GM18508 (cell line): ENCODE data around the gene NLN.
"Not testable (repeated sequence)": the region's sequence is repeated elsewhere in the genome, so short reads cannot be mapped to it uniquely, and the experiment has no call there.

Experiments used
- ATAC-seq: cut with Tn5 transposase; IDR thresholded peaks from one replicate; pipeline ENCODE4 v1.9.1; 2021; ENCODE audit warnings: moderate number of reproducible peaks; ENCODE audit not compliant: insufficient read depth, unreplicated experiment

The NLN gene

GRCh38 chr5:65825408-65826328 is 103.7 kb downstream of the NLN start:
- peak; percentile 82 for ATAC-seq

DNA sequence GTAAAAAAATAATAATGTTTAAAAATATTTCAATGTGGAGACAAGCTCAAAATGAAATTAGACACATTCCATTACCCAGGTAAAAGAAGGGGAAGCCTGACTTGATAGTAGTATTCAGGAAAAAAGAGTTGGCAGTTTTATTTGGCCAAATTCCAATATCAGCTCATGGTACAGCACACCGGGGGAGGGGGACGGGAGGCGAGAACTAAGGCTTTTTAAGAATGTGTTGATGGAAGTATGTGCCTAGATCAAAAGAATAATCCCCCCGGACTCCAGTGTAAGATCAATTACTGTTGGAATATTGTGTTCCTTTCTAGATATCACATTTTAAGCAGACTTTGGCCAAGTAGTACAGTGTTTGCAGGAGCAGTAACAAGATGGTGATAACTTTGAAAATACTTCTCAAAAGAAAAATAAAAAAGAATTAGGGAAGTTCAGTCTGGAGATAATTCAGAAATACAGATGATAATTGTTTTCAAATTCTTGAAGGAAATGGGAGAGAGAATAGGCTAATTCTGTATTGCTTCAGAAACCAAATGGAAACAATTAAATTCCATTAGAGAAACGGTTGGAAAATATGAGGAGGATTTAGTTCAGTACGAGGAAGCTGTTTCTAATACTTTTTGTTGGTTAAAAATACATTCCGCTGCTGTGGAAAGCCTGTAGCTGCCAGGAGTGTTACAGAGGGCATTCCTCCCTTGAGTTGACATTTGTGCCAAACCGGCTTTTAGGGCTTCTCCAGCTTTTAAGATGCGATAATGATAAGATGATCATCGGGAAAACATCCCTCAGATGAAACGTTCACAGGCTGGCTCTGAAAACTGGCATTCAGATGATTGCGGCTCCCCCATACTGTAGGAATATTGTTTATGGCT is 106.3 kb downstream of the NLN start:
- ATAC-seq: no peak

GRCh38 chr5:65830856-65831255 is 108.9 kb downstream of the NLN start:
- no peak for ATAC-seq

- no peak for ATAC-seq
Observed at GRCh38 chr5:65831276-65831675, 109.3 kb downstream of the NLN start.

GRCh38 chr5:65832152-65832551 is 110.1 kb downstream of the NLN start:
- ATAC-seq: no peak

GRCh38 chr5:65832603-65833228 is 110.7 kb downstream of the NLN start:
- ATAC-seq: no peak

DNA sequence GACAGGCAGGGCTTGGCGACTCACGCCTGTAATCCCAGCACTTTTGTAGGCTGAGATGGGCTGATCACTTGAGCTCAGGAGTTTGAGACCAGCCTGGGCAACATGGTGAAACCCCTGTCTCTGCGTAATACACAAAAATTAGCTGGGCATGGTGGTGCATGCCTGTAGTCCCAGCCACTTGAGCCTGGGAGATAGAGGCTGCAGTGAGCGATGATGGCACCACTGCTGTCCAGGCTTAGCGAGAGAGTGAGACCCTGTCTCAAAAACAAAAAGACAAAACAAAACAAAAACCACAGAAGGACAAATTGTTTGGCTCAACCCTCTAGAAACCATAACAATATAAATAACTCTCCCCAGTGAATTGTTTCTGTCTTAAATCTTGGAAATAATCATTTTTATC is 111.8 kb downstream of the NLN start:
- no peak for ATAC-seq

DNA sequence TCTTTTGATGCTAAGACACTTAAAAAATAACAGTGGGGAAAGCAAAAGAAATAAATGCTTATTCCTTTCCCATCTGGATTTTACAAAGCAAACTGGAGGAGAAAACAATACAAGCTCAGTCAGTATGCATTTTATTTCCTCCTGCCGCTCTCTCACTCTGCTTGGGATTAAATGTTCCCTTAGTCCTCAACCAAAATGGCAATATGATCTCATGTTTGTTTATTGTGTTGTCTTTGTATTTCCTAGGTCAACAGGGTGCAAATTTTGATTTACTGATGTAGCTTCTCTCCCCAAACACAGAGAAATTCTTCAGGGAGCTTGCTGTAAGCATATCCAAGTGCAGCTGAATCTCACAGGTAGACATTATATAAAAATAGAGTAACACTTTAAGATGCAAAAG is 112.3 kb downstream of the NLN start:
- ATAC-seq: no peak

- ATAC-seq: no peak
Observed at GRCh38 chr5:65835191-65835590, 113.2 kb downstream of the NLN start.

DNA sequence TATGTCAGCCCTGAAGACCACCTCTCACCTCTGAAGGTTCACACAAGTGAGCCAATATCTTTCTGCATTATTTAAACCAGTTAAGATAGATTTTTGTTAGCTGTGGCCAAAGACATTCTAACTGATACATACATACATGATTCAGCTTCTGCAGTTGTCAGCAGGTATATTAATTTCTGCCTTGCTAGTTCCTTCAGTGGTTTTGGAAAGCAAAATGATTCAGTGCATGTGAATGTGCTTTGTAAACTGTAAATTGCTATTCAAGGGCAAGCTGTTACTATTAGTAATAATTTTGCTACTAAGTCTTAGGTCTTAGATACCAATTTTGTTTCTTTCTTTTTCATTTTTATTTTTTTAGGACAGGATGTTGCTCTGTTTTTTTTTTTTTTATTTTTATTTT is 115.1 kb downstream of the NLN start:
- ATAC-seq: no peak

DNA sequence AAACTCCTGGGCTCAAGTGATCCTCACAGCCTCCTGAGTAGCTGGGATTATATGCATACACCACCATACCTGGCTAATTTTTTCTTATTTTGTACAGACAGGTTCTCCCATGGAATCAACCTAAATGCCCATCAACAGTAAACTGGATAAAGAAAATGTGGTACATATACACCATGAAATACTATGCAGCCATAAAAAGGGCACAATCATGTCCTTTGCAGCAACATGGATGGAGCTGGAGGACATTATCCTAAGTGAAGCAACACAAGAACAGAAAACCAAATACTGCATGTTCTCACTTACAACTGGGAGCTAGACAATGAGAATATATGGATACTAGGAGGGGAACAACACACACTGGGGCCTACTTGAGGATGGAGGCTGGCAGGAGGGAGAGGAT is 117.2 kb downstream of the NLN start:
- ATAC-seq: not testable (repeated sequence)

GRCh38 chr5:65840071-65840470 is 118.1 kb downstream of the NLN start:
- ATAC-seq: no peak

DNA sequence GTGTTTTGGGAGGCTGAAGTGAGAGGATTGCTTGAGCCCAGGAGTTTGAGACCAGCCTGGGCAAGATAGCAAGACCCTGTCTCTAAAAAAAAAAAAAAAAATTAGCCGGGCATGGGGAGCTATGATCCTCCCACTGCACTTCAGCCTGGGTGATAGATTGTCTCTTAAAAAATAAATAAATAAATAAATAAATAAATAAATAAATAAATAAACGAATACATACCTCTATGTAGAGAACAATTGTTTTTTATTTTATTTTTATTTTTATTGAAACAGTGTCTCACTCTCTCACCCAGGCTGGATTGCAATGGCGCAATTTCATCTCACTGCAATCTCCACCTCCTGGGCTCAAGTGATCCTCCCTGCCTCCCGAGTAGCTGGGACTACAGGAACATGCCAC is 122.8 kb downstream of the NLN start:
- not testable (repeated sequence) for ATAC-seq

DNA sequence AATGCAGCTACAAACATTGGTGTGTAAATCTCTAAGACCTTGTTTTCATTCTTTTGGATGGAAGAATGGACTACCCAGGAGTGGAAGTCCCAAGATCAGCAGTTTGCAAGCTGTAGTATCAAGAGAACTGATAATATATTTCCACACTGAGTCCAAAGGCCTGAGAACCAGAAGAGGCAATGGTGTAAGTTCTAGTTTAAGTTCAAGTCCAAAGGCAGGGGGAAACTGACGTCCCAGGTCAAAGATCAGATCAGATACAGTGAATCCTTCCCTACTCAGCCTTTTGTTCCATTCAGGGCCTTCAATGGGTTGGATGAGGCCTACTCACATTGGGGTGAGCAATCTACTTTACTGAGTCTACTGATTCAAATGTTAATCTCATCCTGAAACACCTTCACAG is 124.1 kb downstream of the NLN start:
- ATAC-seq: no peak

GRCh38 chr5:65847019-65847418 is 125.0 kb downstream of the NLN start:
- not testable (repeated sequence) for ATAC-seq

- ATAC-seq: not testable (repeated sequence)
Observed at GRCh38 chr5:65849918-65850317, 127.9 kb downstream of the NLN start.

DNA sequence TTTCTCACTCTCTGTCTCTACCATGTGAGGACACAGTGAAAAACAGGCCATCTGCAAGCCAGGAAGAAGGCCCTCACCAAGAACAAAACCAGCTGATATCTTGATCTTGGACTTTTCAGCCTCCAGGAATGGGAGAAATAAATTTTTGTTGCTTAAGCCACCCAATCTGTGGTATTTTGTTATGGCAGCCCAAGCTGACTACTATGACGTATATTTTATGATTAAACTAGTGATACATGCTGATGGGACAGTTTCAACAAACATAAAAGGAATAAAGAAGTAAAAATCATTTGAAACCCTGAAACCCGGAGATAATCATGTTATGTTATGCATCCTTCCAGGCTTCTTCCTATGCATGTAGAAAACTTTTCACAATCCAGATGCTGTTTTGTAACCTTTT is 132.9 kb downstream of the NLN start:
- no peak for ATAC-seq

DNA sequence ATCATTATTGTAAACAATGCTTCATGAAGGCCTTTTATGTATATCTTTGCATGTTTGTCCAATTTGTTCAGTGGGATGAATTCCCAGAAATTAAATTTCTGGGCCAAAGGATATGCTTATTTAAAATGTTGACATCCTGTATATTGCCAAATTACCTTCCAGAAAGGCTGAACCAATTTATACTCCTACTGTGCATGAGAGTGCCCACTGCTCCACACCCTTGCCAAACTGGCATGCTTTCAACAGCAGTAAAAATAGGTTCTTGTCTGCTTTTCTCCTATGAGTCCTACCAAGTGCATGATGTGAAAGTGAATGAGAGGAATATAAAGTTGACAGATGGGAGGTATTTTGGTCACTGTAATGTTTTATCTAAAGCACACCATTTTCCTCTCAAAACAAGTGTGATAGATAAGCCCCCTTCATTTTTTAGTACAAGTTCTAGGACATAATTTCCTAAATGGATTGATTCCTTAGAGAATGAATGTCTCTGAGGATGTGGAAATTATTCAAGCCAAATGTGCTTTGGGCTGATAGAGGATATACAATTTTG is 133.8 kb downstream of the NLN start:
- ATAC-seq: no peak

- no peak for ATAC-seq
Observed at GRCh38 chr5:65856520-65856919, 134.5 kb downstream of the NLN start.

DNA sequence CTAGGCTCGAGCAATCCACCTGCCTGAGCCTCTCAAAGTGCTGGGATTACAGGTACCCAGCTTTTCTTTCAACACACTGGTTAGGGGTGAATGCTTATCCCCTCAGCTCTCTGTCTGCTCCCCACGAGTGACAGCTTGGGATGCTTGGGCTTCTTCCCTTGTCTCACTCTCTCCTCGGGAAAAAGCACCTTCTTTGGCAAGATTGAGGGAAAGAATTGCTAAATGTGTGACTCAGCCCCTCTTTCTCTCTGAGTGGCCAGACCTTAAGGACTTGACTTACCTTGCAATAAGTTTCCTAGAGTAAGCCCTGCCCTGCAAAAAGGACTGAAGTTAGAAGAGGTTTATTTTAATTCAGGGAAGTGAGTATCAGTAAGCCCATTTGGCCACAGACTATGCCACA is 136.3 kb downstream of the NLN start:
- ATAC-seq: no peak
